H9 (cell line): Measurements from ENCODE around the gene TBC1D22A. TPM values are rescaled to one million over a fixed set of nuclear protein-coding genes. Genes with fewer than 3 reads are reported as not detected.

Source experiments
- DNase-seq: peaks from one replicate; pipeline ENCODE4 v3.0.0-alpha.2; 2017
- H2AFZ ChIP-seq: one replicate; pipeline ENCODE4 v1.6.1; 2013; ENCODE audit warnings: mild to moderate bottlenecking, low read length, control low read depth, moderate library complexity
- H2AK5ac ChIP-seq: 2 replicates; pipeline ENCODE4 v1.6.1; 2013; ENCODE audit warnings: low read length, control low read depth, mixed read lengths; ENCODE audit not compliant: insufficient read length
- H2BK120ac ChIP-seq: one replicate; pipeline ENCODE4 v1.6.1; 2013; ENCODE audit warnings: low read depth, mild to moderate bottlenecking, low read length, control low read depth, inconsistent platforms; ENCODE audit not compliant: poor library complexity, severe bottlenecking
- H2BK12ac ChIP-seq: 2 replicates; pipeline ENCODE4 v1.6.1; 2013; ENCODE audit warnings: low read length, control low read depth, mixed read lengths, low read depth; ENCODE audit not compliant: insufficient read length
- H2BK15ac ChIP-seq: 2 replicates; pipeline ENCODE4 v1.6.1; 2013; ENCODE audit warnings: low read depth, low read length, control low read depth
- H2BK20ac ChIP-seq: one replicate; pipeline ENCODE4 v1.6.1; 2013; ENCODE audit warnings: low read depth, mild to moderate bottlenecking, low read length, control low read depth, inconsistent platforms; ENCODE audit not compliant: poor library complexity, severe bottlenecking
- H2BK5ac ChIP-seq: 2 replicates; pipeline ENCODE4 v1.6.1; 2013; ENCODE audit warnings: low read length, control low read depth, mixed read lengths; ENCODE audit not compliant: insufficient read length
- H3K14ac ChIP-seq: 2 replicates; pipeline ENCODE4 v1.6.1; 2013; ENCODE audit warnings: low read length, control low read depth; ENCODE audit not compliant: insufficient read depth
- H3K18ac ChIP-seq: 2 replicates; pipeline ENCODE4 v1.6.1; 2013; ENCODE audit warnings: low read depth, mild to moderate bottlenecking, mixed read lengths, low read length, control low read depth; ENCODE audit not compliant: insufficient read length
- H3K23ac ChIP-seq: 2 replicates; pipeline ENCODE4 v1.6.1; 2013; ENCODE audit warnings: low read length, control low read depth, mixed read lengths, low read depth; ENCODE audit not compliant: insufficient read length
- H3K23me2 ChIP-seq: 2 replicates; pipeline ENCODE4 v1.6.1; 2013; ENCODE audit warnings: low read depth, mild to moderate bottlenecking, mixed read lengths, low read length, control low read depth; ENCODE audit not compliant: insufficient read length, poor library complexity, severe bottlenecking
- H3K27ac ChIP-seq: 2 replicates; pipeline ENCODE4 v1.5.1; 2013; ENCODE audit warnings: low read length, control low read depth, mixed read lengths, low read depth; ENCODE audit not compliant: insufficient read length
- H3K27me3 ChIP-seq: 2 replicates; pipeline ENCODE4 v1.6.1; 2013; ENCODE audit warnings: low read length, control low read depth, inconsistent platforms; ENCODE audit not compliant: insufficient read depth
- H3K4ac ChIP-seq: 2 replicates; pipeline ENCODE4 v1.6.1; 2013; ENCODE audit warnings: low read depth, mild to moderate bottlenecking, control low read depth, inconsistent platforms, low read length, moderate library complexity
- H3K4me1 ChIP-seq: 2 replicates; pipeline ENCODE4 v1.6.1; 2013; ENCODE audit warnings: low read length, control low read depth, inconsistent platforms; ENCODE audit not compliant: insufficient read depth
- H3K4me2 ChIP-seq: 2 replicates; pipeline ENCODE4 v1.6.1; 2013; ENCODE audit warnings: low read length, control low read depth, mixed read lengths; ENCODE audit not compliant: insufficient read length, insufficient read depth
- H3K56ac ChIP-seq: 2 replicates; pipeline ENCODE4 v1.6.1; 2013; ENCODE audit warnings: low read depth, mild to moderate bottlenecking, mixed read lengths, low read length, control low read depth; ENCODE audit not compliant: insufficient read length
- H3K79me1 ChIP-seq: 2 replicates; pipeline ENCODE4 v1.6.1; 2013; ENCODE audit warnings: low read depth, mild to moderate bottlenecking, moderate library complexity, low read length, control low read depth, inconsistent platforms; ENCODE audit not compliant: insufficient read depth, poor library complexity, severe bottlenecking
- H3K79me2 ChIP-seq: 2 replicates; pipeline ENCODE4 v1.6.1; 2013; ENCODE audit warnings: low read length, control low read depth, inconsistent platforms; ENCODE audit not compliant: insufficient read depth
- H3K9ac ChIP-seq: 2 replicates; pipeline ENCODE4 v1.6.1; 2013; ENCODE audit warnings: low read length, control low read depth, mixed read lengths; ENCODE audit not compliant: insufficient read length; ENCODE audit errors: extremely low read depth
- H3K9me3 ChIP-seq: one replicate; pipeline ENCODE4 v1.6.1; 2013; ENCODE audit warnings: low read depth, low read length, inconsistent platforms; ENCODE audit not compliant: control insufficient read depth
- H3T11ph ChIP-seq: one replicate; pipeline ENCODE4 v1.6.1; 2013; ENCODE audit warnings: mild to moderate bottlenecking, low read length, control low read depth, inconsistent platforms
- H4K20me1 ChIP-seq: one replicate; pipeline ENCODE4 v1.6.1; 2013; ENCODE audit not compliant: control insufficient read depth, insufficient read length, insufficient read depth
- H4K5ac ChIP-seq: 2 replicates; pipeline ENCODE4 v1.6.1; 2013; ENCODE audit warnings: low read depth, mild to moderate bottlenecking, mixed read lengths, low read length, control low read depth; ENCODE audit not compliant: insufficient read length
- H4K8ac ChIP-seq: replicated peaks from 2 replicates; pipeline ENCODE4 v1.6.1; 2013; ENCODE audit warnings: low read length, control low read depth, mixed read lengths, low read depth; ENCODE audit not compliant: insufficient read length
- H4K91ac ChIP-seq: 2 replicates; pipeline ENCODE4 v1.6.1; 2013; ENCODE audit warnings: low read depth, mild to moderate bottlenecking, moderate library complexity, mixed read lengths, low read length, control low read depth; ENCODE audit not compliant: insufficient read length
- H3K27ac Mint-ChIP-seq, 3 experiments: 2 replicates in 2 of 3; 3 replicates in 1 of 3; pipeline ENCODE4 v1.8.0; 2020 to 2021; ENCODE audit warnings: mixed read lengths in 3 of 3, mild to moderate bottlenecking in 1 of 3, moderate library complexity in 1 of 3
- H3K27me3 Mint-ChIP-seq: 2 replicates; pipeline ENCODE4 v1.8.0; 2021; ENCODE audit warnings: low read depth, mild to moderate bottlenecking, moderate library complexity, mixed read lengths
- H3K36me3 Mint-ChIP-seq, 3 experiments: 2 replicates in 2 of 3; 3 replicates in 1 of 3; pipeline ENCODE4 v1.8.0; 2020 to 2021; ENCODE audit warnings: low read depth in 3 of 3, mixed read lengths in 3 of 3; ENCODE audit not compliant: insufficient read depth in 1 of 3
- H3K4me1 Mint-ChIP-seq, 2 experiments: 2 replicates each; pipeline ENCODE4 v1.8.0; 2020; ENCODE audit warnings: mixed read lengths in 2 of 2
- H3K4me3 Mint-ChIP-seq, 2 experiments: 2 replicates in 1 of 2; 3 replicates in 1 of 2; pipeline ENCODE4 v1.8.0; 2020 to 2021; ENCODE audit warnings: mild to moderate bottlenecking in 2 of 2, mixed read lengths in 2 of 2, moderate library complexity in 1 of 2
- H3K9me3 Mint-ChIP-seq, 2 experiments: 2 replicates in 1 of 2; 3 replicates in 1 of 2; pipeline ENCODE4 v1.8.0; 2020; ENCODE audit warnings: mild to moderate bottlenecking in 2 of 2, mixed read lengths in 2 of 2, moderate library complexity in 1 of 2
- WGBS: extraction: QIAGEN DNeasy Blood & Tissue Kit; methylation state at CpG from one replicate; pipeline ENCODE4 v1.1.7; 2013; ENCODE audit warnings: missing lambda C conversion rate, low lambda C conversion rate, mixed read lengths; ENCODE audit not compliant: insufficient read length; ENCODE audit errors: extremely low coverage; 5-methylcytosine and 5-hydroxymethylcytosine counted together
- total RNA-seq: library from RNA; stranded (reverse); gene quantifications from 2 replicates; pipeline ENCODE4 v1.2.1, GENCODE V29; 2021
- TF ChIP-seq, protein P1 (sequence below): fragments of 200-600 bp; sonication (generic); conservative IDR thresholded peaks from 3 replicates; pipeline ENCODE4 v1.8.0; 2021; ENCODE audit warnings: antibody characterized with exemption, mild to moderate bottlenecking

TBC1D22A gene
- total RNA-seq, 1 experiment from 2014 or later, result 20.8 TPM

DNA sequence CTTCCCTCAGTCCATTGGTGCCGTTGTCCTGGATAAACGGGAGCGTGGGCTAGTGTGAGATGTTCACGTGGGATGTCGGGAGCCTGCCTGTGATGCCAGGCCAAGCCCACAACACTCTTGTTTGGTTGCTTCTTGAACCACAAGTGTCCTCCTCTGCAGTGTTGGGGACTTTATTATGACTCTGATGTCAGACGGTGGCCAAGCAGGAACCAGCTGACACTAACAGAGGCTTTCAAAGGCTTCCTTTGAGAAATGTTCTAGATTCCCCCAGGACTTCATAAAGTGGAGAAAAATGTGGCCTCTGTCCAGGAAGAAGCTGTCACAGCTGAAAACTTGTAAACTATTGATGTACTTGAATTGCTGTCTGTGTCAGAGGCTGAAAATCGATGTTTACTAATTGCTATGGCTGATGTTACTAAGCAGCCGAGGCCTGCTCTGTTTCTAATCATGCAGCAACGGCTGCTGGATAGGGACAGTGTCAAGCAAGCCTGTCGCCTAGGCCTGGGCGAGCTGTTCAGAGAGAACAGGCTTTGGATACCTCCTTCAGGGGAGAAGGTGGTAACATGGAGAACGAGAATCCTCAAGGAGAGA, 131.7 kb downstream of the TBC1D22A start:
- H2BK5ac ChIP-seq, result no peak overlapping the region
- no peaks in the 10 kb centered on the region for H4K20me1 ChIP-seq
- Mint-ChIP-seq H3K9me3 (no peaks in the 10 kb centered on the region), H3K27ac (no peak overlapping the region; a peak in 2 of 7 replicates), H3K4me1 (peaks cover 0 to 5% of the 10 kb centered on the region in 2 experiments; a peak in 2 of 4 replicates), H3K27me3 (no peaks in the 10 kb centered on the region), H3K36me3 (peaks cover 8 to 46% (median 20%) of the 10 kb centered on the region in 3 experiments; a peak in 6 of 7 replicates), H3K4me3 (no peak overlapping the region)
- no peak overlapping the region for H2BK20ac ChIP-seq
- no peak overlapping the region for H3K27ac ChIP-seq
- no peaks in the 10 kb centered on the region for H3K9me3 ChIP-seq
- no peaks in the 10 kb centered on the region for H3K23me2 ChIP-seq
- no peak overlapping the region for H3T11ph ChIP-seq
- no peak overlapping the region for H3K23ac ChIP-seq
- H3K4me2 ChIP-seq, result no peak overlapping the region
- H4K91ac ChIP-seq, result no peak overlapping the region
- no peak overlapping the region for H4K8ac ChIP-seq
- H3K14ac ChIP-seq, result no peak overlapping the region
- TF ChIP-seq, protein P1, sequence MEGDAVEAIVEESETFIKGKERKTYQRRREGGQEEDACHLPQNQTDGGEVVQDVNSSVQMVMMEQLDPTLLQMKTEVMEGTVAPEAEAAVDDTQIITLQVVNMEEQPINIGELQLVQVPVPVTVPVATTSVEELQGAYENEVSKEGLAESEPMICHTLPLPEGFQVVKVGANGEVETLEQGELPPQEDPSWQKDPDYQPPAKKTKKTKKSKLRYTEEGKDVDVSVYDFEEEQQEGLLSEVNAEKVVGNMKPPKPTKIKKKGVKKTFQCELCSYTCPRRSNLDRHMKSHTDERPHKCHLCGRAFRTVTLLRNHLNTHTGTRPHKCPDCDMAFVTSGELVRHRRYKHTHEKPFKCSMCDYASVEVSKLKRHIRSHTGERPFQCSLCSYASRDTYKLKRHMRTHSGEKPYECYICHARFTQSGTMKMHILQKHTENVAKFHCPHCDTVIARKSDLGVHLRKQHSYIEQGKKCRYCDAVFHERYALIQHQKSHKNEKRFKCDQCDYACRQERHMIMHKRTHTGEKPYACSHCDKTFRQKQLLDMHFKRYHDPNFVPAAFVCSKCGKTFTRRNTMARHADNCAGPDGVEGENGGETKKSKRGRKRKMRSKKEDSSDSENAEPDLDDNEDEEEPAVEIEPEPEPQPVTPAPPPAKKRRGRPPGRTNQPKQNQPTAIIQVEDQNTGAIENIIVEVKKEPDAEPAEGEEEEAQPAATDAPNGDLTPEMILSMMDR, result no peak
- H3K79me2 ChIP-seq, result no peaks in the 10 kb centered on the region
- no peak for DNase-seq
- no peak overlapping the region for H4K5ac ChIP-seq
- no peak overlapping the region for H2AK5ac ChIP-seq
- no peak overlapping the region for H3K9ac ChIP-seq
- peaks cover 2% of the 10 kb centered on the region for H3K79me1 ChIP-seq
- H2BK120ac ChIP-seq, result no peak overlapping the region
- H3K18ac ChIP-seq, result no peak overlapping the region
- no peaks in the 10 kb centered on the region for H3K4me1 ChIP-seq
- no peak overlapping the region for H2BK12ac ChIP-seq
- H3K4ac ChIP-seq, result no peak overlapping the region
- no peak overlapping the region for H2BK15ac ChIP-seq
- WGBS, result no CpG with 5 or more reads among the region's 12 CpGs
- H3K27me3 ChIP-seq, result no peaks in the 10 kb centered on the region
- H3K56ac ChIP-seq, result no peak overlapping the region
- H2AFZ ChIP-seq, result no peak overlapping the region
